ENCODE results near the gene MAP7D1. TPM values are rescaled to one million over a fixed set of nuclear protein-coding genes. Genes with fewer than 3 reads are reported as not detected.

MAP7D1 gene
- total RNA-seq, 1 donor from 2014 or later = 212 TPM

DNA sequence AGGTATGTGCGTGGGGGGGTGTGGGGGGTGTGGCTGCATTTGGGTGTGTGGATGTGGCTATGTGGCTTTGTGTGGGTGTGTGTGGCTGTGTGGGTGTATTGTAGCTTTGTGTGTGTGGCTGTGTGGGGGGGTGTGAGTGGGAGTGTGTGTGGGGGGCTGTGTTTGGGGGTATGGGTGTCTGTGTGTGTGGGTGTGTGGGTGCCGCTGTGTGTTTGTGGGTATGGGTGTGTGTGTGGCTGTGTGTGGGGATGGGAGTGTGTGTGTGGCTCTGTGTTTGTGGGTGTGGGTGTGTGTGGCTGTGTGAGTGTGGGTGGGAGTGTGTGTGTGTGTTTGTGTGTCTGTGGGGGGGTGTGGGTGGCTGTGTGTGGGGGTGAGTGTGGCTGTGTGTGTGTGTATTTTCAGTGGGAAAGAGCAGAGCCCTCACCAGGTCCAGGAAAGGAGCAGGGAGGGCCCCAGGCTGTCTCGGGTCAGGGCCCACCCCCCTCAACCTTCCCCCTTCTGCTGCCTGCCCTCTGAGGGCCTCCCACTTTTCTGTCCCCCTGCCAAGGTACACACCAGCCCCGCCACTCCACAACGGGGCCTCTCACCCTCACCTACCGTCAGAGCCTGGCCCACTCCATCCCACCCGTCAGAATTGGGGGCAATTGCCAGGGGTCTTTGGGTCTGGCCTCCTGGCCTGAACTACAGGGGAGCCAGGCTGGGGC is 29.0 kb upstream of the MAP7D1 start:
- intact Hi-C loops (cut with micrococcal nuclease) = no loop called here

DNA sequence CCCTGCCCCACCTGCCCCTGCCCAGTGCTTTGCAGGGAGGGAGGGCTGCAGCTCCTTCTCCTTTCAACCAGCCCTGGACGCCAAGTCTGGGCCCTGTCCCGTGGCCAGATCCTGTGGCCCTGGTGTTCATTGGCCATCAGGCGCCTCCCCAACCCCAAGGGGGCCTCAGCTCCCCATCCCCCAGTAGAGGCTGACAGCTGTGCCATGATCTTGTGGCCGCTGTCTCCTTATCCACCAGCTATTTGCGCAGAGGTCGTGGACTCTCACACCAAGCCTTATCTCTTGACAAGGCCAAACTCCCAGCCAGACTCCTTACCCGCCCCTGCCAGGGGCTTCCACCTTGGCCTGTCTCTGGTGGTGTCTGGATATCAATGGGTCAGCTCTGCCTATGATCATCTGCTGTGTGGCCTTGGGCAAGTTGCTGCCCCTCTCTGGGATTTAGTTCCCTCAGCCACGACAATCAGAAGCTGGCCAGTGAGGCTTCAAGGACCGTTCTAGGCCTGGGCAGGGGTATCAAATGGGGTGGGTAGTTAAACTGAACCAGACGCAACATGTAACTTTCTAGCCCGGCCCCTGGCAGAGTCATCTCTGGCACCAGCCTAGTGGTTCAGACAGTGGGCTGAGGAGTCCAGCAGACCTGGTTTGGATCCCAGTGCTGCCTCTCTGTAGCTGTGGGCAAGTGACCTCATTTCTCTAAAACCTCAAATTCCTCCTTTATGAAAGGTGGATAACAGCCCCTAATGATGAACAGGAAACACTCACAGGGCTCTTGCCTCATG is 27.6 kb upstream of the MAP7D1 start:
- intact Hi-C loops (cut with micrococcal nuclease) = no loop called here

DNA sequence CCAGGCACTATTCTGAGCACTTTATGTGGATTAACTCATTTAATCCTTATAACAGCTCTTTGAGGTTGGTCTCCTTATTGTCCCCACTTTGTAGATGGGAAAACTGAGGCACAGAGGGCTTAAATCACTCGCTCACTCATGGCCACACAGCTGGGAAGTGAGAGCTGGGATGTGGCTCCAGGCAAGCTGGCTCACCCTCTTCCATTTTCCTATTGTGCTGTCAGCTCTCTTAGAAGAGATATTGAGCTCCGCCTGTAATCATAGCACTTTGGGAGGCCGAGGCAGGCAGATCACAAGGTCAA is 27.1 kb upstream of the MAP7D1 start:
- intact Hi-C loops (cut with micrococcal nuclease) = no loop called here

- intact Hi-C loops (cut with micrococcal nuclease) = no loop called here
Observed at GRCh38 chr1:36132029-36132428, 23.9 kb upstream of the MAP7D1 start.

- intact Hi-C loops (cut with micrococcal nuclease) = no loop called here
Observed at GRCh38 chr1:36133484-36133883, 22.5 kb upstream of the MAP7D1 start.

DNA sequence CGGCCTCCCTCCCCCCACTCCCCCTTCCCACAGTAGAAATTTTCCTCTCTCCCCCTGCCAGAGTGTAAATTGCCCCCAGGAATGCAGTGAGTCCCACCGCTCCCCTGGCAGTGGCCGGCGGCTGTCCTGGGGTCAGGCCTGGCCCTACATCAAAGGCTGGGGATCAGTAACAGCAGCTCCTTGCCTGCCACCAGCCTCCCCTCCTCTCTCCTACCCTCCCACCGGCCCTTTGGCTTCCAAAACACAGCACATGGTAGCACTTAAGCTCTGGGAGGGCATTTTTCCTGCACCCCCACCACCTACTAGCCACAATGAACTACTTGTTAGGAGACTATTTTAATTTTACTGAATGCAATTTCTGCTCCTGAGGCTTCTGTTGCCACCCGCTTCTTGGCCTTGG is 21.9 kb upstream of the MAP7D1 start:
- intact Hi-C loops (cut with micrococcal nuclease) = loop anchor here (1.0 kb wide), 1 partner anchor 35 kb away; no protein-coding TSS in a partner anchor

DNA sequence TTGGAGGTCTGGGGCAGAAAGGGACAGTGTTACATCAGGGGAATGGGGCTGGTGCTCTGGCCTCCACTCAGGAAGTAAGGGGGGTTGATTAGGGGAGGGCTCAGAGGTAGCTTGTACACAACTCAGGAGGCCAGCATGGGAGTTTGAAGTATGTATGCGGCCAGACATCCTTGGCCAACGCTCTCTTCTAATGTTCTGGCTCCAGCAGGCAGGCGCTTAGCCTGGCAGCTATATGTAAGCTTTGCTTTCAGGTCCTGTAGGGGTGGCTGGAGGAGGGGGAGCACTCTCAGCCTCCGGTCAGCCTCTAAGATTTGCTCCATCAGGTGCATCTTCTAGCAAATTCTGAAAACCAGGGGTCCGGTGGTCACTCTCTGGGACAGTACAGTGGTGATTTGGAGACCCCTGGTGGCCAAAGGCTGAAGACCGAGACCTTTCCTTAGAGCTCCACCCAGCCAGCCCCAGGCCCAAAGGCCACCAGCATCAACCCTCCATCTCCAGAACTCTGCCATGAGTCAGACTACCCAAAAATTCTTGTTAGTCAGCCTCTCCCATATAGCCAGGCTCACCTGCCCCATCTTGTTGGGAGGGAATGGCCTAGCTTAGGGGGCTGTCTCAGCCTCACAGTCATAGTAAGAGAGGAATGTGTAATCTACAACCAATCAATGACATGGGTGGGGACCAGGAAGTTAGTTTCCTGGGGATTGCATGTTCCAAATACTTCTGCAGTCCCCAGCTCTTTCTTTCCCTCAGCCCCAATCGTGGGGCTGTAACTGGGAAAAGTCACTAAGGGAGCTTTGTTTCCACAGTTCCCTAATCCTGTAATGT is 21.2 kb upstream of the MAP7D1 start:
- intact Hi-C loops (cut with micrococcal nuclease) = loop anchor here (1.0 kb wide), 1 partner anchor 35 kb away; no protein-coding TSS in a partner anchor

GRCh38 chr1:36135330-36135667 is 20.7 kb upstream of the MAP7D1 start:
- intact Hi-C loops (cut with micrococcal nuclease) = no loop called here

DNA sequence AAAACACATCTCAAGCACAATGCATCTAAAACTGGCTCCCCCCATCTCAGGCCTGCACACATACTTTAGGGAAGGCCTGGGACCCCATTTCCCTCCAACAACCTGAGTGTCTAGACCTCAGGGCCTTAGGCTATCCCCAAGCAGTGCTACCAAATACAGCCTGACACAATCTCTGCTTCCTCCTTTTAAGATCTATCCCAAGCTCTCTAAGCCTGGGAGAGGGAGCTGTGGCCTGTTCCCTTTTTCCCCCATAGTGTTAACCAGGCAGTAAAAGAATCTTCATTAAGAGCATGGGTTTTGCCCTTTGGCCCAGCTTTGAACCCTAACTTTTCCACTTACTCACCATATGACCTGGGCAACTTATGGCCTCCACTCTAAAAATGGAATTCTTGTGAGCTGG is 20.2 kb upstream of the MAP7D1 start:
- intact Hi-C loops (cut with micrococcal nuclease) = no loop called here

DNA sequence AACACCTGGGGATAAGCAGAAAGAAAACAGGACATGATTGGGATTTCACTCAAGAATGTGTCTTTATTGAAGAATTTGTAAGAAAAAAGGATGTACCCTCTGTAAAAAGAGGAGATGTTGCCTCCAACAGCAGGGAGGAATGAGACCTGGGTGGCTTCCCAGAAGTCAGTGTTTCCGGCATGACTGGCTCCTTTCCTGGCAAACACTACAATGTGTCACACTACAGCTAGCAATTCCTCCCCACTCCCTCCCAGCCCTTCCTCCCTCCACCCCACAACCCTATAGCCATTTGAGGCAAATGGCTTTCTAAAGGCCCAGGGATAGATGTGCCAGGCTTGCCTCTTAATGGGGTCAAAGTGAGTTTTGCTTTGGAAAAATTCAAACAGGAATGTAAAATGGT is 19.4 kb upstream of the MAP7D1 start:
- intact Hi-C loops (cut with micrococcal nuclease) = no loop called here

GRCh38 chr1:36137226-36137625 is 18.7 kb upstream of the MAP7D1 start:
- intact Hi-C loops (cut with micrococcal nuclease) = no loop called here

- intact Hi-C loops (cut with micrococcal nuclease) = no loop called here
Observed at GRCh38 chr1:36137776-36138175, 18.2 kb upstream of the MAP7D1 start.

- intact Hi-C loops (cut with micrococcal nuclease) = no loop called here
Observed at GRCh38 chr1:36139521-36139920, 16.4 kb upstream of the MAP7D1 start.

DNA sequence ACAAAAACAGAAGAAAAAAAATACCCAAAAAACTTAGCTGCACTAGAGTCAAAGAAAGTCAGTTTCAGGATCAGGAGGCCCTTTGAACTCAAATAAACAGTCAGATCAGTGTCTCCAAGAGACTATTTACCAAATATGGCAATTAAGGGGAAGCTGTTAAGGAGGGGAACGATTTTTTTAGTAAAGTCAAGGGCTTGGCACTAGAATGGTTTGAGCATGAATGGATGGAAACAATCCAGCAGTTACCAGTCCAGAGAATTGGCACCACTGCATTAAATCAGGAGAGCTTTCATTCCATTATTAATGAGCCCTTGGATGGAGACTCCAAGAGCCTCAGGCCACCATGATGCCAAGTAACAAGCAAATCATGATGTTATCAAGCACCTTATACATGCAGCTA is 13.8 kb upstream of the MAP7D1 start:
- intact Hi-C loops (cut with micrococcal nuclease) = loop anchor here (10.0 kb wide), 1 partner anchor 1873 kb away; the partner anchor contains the start of gene UTP11

- intact Hi-C loops (cut with micrococcal nuclease) = loop anchor here (10.0 kb wide), 1 partner anchor 1871 kb away; the partner anchor contains the start of gene UTP11
Observed at GRCh38 chr1:36143424-36143823, 12.5 kb upstream of the MAP7D1 start.

- intact Hi-C loops (cut with micrococcal nuclease) = loop anchor here (10.0 kb wide), 1 partner anchor 1870 kb away; the partner anchor contains the start of gene UTP11
Observed at GRCh38 chr1:36144413-36144812, 11.5 kb upstream of the MAP7D1 start.

DNA sequence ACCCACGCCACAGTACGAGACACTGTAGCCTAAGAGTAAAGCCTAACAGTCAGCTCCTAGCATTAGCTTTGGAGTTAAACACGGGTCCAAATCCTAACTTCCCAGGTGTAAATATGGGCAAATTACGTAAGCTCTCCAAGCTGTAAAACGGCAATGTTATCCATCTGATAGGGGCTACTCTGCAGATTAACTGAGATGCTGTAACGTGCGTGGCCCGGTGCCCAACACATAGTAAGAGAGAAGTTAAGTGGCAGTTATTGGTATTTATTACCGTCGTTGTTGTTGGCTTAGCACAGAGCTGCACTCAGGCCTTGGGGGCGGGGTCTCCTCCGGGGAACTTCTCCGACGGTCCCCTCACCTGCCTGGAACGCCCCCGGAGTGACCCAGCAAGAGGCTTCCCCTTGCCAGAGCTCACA is 7.1 kb upstream of the MAP7D1 start:
- intact Hi-C loops (cut with micrococcal nuclease) = loop anchor here (1.0 to 10.0 kb wide), 11 partner anchors 13 to 1866 kb away; partner anchors contain the start of genes ADPRS, AGO3, CDCA8 and THRAP3

GRCh38 chr1:36149237-36149972 is 6.6 kb upstream of the MAP7D1 start, which contains the start of gene TRAPPC3:
TSS of gene TRAPPC3 (minus strand) at chr1:36149486. CDS start at chr1:36149378, 108 bp downstream.
- intact Hi-C loops (cut with micrococcal nuclease) = loop anchor here (1.0 to 10.0 kb wide), 11 partner anchors 13 to 1865 kb away; partner anchors contain the start of genes ADPRS, AGO3, CDCA8 and THRAP3

DNA sequence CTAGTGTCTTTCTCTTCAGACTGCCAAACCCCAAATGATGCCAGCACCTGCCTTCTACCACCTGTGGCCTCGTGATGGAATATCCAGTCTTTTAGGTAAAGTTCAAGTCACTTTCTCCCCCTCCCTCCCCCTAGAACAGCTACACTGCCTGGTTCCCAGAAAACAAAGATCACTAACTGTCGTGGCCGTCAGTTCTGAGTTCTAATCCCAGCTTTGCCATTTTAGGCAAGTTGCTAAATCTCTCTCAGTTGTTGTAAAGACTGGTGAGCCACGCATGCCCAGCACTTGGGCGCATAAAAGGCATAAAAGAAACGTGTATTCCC is 6.0 kb upstream of the MAP7D1 start:
- intact Hi-C loops (cut with micrococcal nuclease) = loop anchor here (1.0 to 10.0 kb wide), 11 partner anchors 12 to 1865 kb away; partner anchors contain the start of genes ADPRS, AGO3, CDCA8 and THRAP3

DNA sequence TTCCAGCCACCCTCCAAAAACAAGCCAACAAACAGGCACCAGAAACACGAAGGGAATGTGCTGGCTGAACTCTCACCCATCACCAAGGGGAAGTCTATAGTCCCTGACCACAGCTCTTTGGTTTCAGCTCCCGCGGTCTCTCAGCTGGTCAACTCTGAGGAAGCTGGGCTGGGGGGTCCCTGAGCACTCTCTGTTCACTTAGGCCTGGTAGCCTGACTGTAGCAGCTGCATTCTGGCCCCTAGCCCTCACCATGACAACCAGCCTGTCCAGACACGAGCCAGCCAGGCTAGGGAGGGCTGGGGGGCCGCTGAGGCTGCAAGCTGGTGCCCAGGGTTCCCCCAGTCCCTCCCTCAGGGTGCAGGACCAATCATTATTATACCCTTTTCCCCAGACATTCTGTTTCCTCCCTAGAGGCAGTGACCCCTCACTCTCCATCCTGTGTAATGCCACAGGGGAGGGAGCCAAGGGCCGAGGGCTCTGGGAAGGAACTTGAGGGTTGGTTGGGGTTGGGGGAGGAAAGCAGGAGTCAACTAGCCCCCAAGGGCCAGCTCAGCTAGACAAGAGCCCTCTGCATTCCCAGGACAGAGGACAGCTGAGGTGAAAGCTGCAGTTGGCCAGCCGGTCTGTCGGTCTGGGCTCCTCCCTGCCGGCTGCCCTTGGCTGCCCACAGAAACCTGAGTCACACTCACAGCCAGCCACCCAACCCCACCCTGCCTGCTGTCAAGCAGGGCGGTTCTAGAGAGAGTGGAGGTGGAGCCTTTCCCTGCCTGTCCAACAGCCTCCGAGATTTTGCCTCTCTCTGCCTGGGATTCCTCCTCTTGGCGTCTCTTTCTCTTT is 5.4 kb upstream of the MAP7D1 start:
- intact Hi-C loops (cut with micrococcal nuclease) = no loop called here

All from T-helper 2 cell treated with Interferon-gamma antibody and Interleukin-4, amounts not matched to agents 100 ng/mL and 5 ng/mL, for 36 hours (primary cell).